OCI-LY3 (cell line): ENCODE measurements around the gene RORB.

ENCODE experiments used
- CTCF ChIP-seq: fragments of 200-600, 300-600 bp; sonication (generic); IDR thresholded peaks from 2 replicates; pipeline ENCODE4 v1.5.1; 2014; ENCODE audit warnings: antibody characterized with exemption, low read length, low read depth
- EZH2phosphoT487 ChIP-seq: fragments of 200-600 bp; shearing (Covaris generic); IDR thresholded peaks from 2 replicates; pipeline ENCODE4 v1.6.1; 2018; ENCODE audit warnings: antibody characterized with exemption, mixed run types, low read depth

- TF ChIP-seq CTCF (no peak), EZH2phosphoT487 (no peak)
These were observed 221.6 kb downstream of the RORB start for GRCh38 chr9:74718709-74719108.
